CD4-positive, alpha-beta T cell (primary cell): ENCODE data around the gene TTC12. TPM values are rescaled to one million over a fixed set of nuclear protein-coding genes. Genes with fewer than 3 reads are reported as not detected.

Source experiments
- ATAC-seq: fragments of 200-7000 bp; cut with Tn5 transposase; one replicate; pipeline ENCODE4 v1.10.0; 2022; ENCODE audit warnings: mild to moderate bottlenecking; ENCODE audit not compliant: poor library complexity
- CTCF ChIA-PET: fragments of 350-600 bp; sonication (Branson Sonifier 250); formaldehyde crosslinking; loops from one replicate; lab custom pipeline; 2021; ENCODE audit warnings: antibody characterized with exemption, inconsistent platforms; lab: Charles Lee
- POLR2A ChIA-PET: fragments of 350-600 bp; sonication (Branson Sonifier 250); formaldehyde crosslinking; loops from one replicate; lab custom pipeline; 2021; ENCODE audit warnings: antibody characterized with exemption, inconsistent platforms; lab: Charles Lee
- DNase-seq, 14 experiments: peaks; one replicate each; pipeline ENCODE4 v3.0.0-alpha.2; 2013 to 2020; ENCODE audit warnings: mixed read lengths in 2 of 14
- H3K27ac ChIP-seq, 2 donors: one replicate each; pipeline versions ENCODE4 v1.5.1 to v1.7.0; 2013; ENCODE audit warnings: low read length in 2 of 2, low read depth in 1 of 2, mild to moderate bottlenecking in 1 of 2
- H3K27me3 ChIP-seq, 2 experiments: 1 replicate in 1 of 2; 2 replicates in 1 of 2; pipeline versions ENCODE4 v1.6.1 to v1.7.0; 2013; ENCODE audit warnings: low read length in 2 of 2, control low read depth in 1 of 2, mild to moderate bottlenecking in 1 of 2, moderate library complexity in 1 of 2; ENCODE audit not compliant: insufficient read depth in 2 of 2, control insufficient read depth in 1 of 2
- H3K36me3 ChIP-seq: one replicate; pipeline ENCODE4 v1.6.1; 2013; ENCODE audit warnings: low read length, control low read depth; ENCODE audit not compliant: insufficient read depth
- H3K4me1 ChIP-seq: one replicate; pipeline ENCODE4 v1.6.1; 2013; ENCODE audit warnings: low read length, control low read depth; ENCODE audit not compliant: insufficient read depth
- H3K4me3 ChIP-seq: one replicate; pipeline ENCODE4 v1.5.1; 2013; ENCODE audit warnings: mild to moderate bottlenecking, low read length, moderate library complexity
- H3K9me3 ChIP-seq, 2 experiments: 1 replicate in 1 of 2; 2 replicates in 1 of 2; pipeline versions ENCODE4 v1.6.1 to v1.7.0; 2013; ENCODE audit warnings: low read length in 2 of 2, mild to moderate bottlenecking in 2 of 2, control low read depth in 1 of 2, moderate library complexity in 1 of 2; ENCODE audit not compliant: control insufficient read depth in 1 of 2, insufficient read depth in 1 of 2
- H3K27ac Mint-ChIP-seq: one replicate; pipeline ENCODE4 v1.8.0; 2020; ENCODE audit warnings: mixed read lengths
- H3K27me3 Mint-ChIP-seq: one replicate; pipeline ENCODE4 v1.8.0; 2021; ENCODE audit warnings: mixed read lengths
- H3K36me3 Mint-ChIP-seq: one replicate; pipeline ENCODE4 v1.8.0; 2021; ENCODE audit warnings: low read depth, mixed read lengths
- H3K4me1 Mint-ChIP-seq: one replicate; pipeline ENCODE4 v1.8.0; 2021; ENCODE audit warnings: low read depth, mixed read lengths
- H3K4me3 Mint-ChIP-seq: one replicate; pipeline ENCODE4 v1.8.0; 2020; ENCODE audit warnings: mild to moderate bottlenecking, mixed read lengths
- H3K9me3 Mint-ChIP-seq: one replicate; pipeline ENCODE4 v1.8.0; 2020; ENCODE audit warnings: mixed read lengths
- CTCF ChIP-seq: fragments of 200-600 bp; IDR thresholded peaks from one replicate; pipeline ENCODE4 v1.8.0; 2022; ENCODE audit warnings: antibody characterized with exemption, mild to moderate bottlenecking
- intact Hi-C, 2 experiments: fragments of 100-400 bp; cut with DNase I in 1 of 2; cut with micrococcal nuclease in 1 of 2; formaldehyde crosslinking; loops; one replicate each; pipeline versions ENCODE4 v1.15.1 to v1.9.0; 2023 to 2025; cut with DNase I, micrococcal nuclease
- total RNA-seq, 174 experiments: library from RNA in 2 of 174; stranded (reverse) in 2 of 174; gene quantifications; one replicate each; pipeline ENCODE4 v1.2.3 and lab custom pipeline; 2021 to 2026

TTC12 gene
- total RNA-seq, 2 experiments from 2014 or later: 26.5 to 34.5 TPM

- Histone ChIP-seq H3K27ac (no peak overlapping the region), H3K4me1 (no peaks in the 10 kb centered on the region), H3K27me3 (no peaks in the 10 kb centered on the region), H3K36me3 (no peaks in the 10 kb centered on the region), H3K9me3 (no peaks in the 10 kb centered on the region), H3K4me3 (no peak overlapping the region)
- intact Hi-C loops: no loop called here
- Mint-ChIP-seq H3K4me3 (no peak overlapping the region), H3K27me3 (no peaks in the 10 kb centered on the region), H3K27ac (no peak overlapping the region), H3K36me3 (no peaks in the 10 kb centered on the region), H3K9me3 (no peaks in the 10 kb centered on the region), H3K4me1 (no peaks in the 10 kb centered on the region)
- DNase-seq: no peak
- CTCF ChIA-PET: interaction anchor here (0.5 kb wide), 1 partner anchor 518 kb away, joined by 3 read pairs; no protein-coding TSS in a partner anchor
- no peak for TF ChIP-seq CTCF
- ATAC-seq: no peak
- POLR2A ChIA-PET: no interaction called here
Measured at GRCh38 chr11:113282898-113283437, 31.4 kb upstream of the TTC12 start.

DNA sequence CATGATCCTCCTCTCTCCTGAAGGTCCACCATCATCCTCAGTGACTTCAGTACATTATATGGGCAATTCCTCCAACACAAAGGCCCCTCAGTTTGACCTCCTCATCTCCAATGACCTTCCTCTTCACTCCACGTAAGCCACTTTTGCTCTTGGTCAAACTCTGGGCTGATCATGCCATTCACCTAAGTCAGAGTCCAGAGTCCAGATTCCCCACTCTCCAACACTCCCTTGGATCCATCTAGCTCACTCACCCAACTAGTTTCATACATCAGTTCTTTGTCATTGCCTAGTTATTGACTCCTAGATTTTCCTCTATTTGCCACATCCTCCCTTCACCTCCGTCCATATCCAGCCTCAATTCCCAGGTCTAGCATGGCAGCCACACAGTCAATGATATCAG lies 30.5 kb upstream of the TTC12 start:
- no peaks in the 10 kb centered on the region for H3K4me1 Mint-ChIP-seq
- DNase-seq (no peak), ATAC-seq (no peak)
- H3K4me1 ChIP-seq: no peaks in the 10 kb centered on the region
- H3K27ac ChIP-seq: no peak overlapping the region
- intact Hi-C loops: no loop called here
- H3K4me3 ChIP-seq: no peak overlapping the region
- no peaks in the 10 kb centered on the region for H3K27me3 ChIP-seq
- CTCF ChIA-PET: no interaction called here
- no peaks in the 10 kb centered on the region for H3K36me3 ChIP-seq
- no peak overlapping the region for H3K4me3 Mint-ChIP-seq
- TF ChIP-seq CTCF: no peak
- H3K36me3 Mint-ChIP-seq: no peaks in the 10 kb centered on the region
- POLR2A ChIA-PET: no interaction called here
- no peaks in the 10 kb centered on the region for H3K9me3 Mint-ChIP-seq
- H3K27ac Mint-ChIP-seq: no peak overlapping the region
- no peaks in the 10 kb centered on the region for H3K9me3 ChIP-seq
- H3K27me3 Mint-ChIP-seq: no peaks in the 10 kb centered on the region

DNA sequence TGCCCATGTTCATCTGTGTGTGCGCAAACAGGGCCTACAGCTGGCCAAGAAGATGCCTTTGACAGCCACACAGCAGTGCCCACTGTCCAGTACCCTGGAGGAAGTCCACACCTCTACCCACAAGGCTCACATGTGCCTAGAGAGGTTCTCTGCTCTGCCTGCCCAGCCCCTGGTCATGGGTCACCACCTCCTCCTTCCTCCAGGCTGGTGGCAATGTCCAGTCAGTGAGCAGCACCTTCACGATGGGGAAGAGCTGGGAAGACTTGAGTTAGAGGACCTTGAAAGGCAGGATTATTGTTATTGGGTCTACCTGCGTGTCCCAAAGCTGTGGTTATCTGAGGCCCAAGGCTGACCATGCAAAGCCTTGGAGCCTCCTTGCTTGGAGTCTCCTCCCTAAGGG lies 28.4 kb upstream of the TTC12 start:
- peaks cover 1% of the 10 kb centered on the region for H3K27me3 Mint-ChIP-seq
- TF ChIP-seq CTCF: no peak

More for the DNA sequence above, 28.4 kb upstream of the TTC12 start:
- intact Hi-C loops: no loop called here
- ATAC-seq: no peak
- Histone ChIP-seq H3K27me3 (no peaks in the 10 kb centered on the region), H3K27ac (no peak overlapping the region), H3K4me3 (no peak overlapping the region), H3K9me3 (no peaks in the 10 kb centered on the region), H3K36me3 (no peaks in the 10 kb centered on the region), H3K4me1 (peaks cover 4% of the 10 kb centered on the region)
- no peak for DNase-seq
- Mint-ChIP-seq H3K27ac (no peak overlapping the region), H3K9me3 (no peaks in the 10 kb centered on the region), H3K4me1 (no peaks in the 10 kb centered on the region), H3K4me3 (no peak overlapping the region), H3K36me3 (no peaks in the 10 kb centered on the region)
- ChIA-PET POLR2A (no interaction called here), CTCF (no interaction called here)
